Liver (tissue), 9 donors: ENCODE data around the gene GHRL. TPM values are rescaled to one million over a fixed set of nuclear protein-coding genes. Genes with fewer than 3 reads are reported as not detected.

ENCODE experiments used
- DNase-seq: peaks from one replicate; pipeline ENCODE4 v3.0.0-alpha.2; 2017; ENCODE audit warnings: low spot score
- H3K27ac ChIP-seq, 2 donors: one replicate each; pipeline ENCODE4 v1.7.0; 2013; ENCODE audit warnings: inconsistent platforms in 2 of 2, low read length in 2 of 2, control low read depth in 1 of 2, low read depth in 1 of 2, mild to moderate bottlenecking in 1 of 2
- H3K27me3 ChIP-seq, 4 donors: one replicate each; pipeline versions ENCODE4 v1.6.1 to v1.7.0; 2013; ENCODE audit warnings: low read length in 3 of 4, inconsistent platforms in 1 of 4, mild to moderate bottlenecking in 1 of 4, moderate library complexity in 1 of 4; ENCODE audit not compliant: control insufficient read depth in 4 of 4, insufficient read depth in 4 of 4
- H3K36me3 ChIP-seq, 4 donors: one replicate each; pipeline versions ENCODE4 v1.6.1 to v1.7.0; 2013; ENCODE audit warnings: low read length in 3 of 4, mild to moderate bottlenecking in 3 of 4, low read depth in 1 of 4, moderate library complexity in 1 of 4; ENCODE audit not compliant: control insufficient read depth in 4 of 4, insufficient read depth in 3 of 4
- H3K4me1 ChIP-seq, 4 donors: one replicate each; pipeline versions ENCODE4 v1.6.1 to v1.7.0; 2013; ENCODE audit warnings: low read length in 3 of 4, mild to moderate bottlenecking in 3 of 4, moderate library complexity in 1 of 4; ENCODE audit not compliant: control insufficient read depth in 4 of 4, insufficient read depth in 4 of 4
- H3K4me3 ChIP-seq, 3 donors: one replicate each; pipeline versions ENCODE4 v1.6.1 to v1.7.0; 2013; ENCODE audit warnings: low read length in 3 of 3, control low read depth in 1 of 3, low read depth in 1 of 3, mild to moderate bottlenecking in 1 of 3
- H3K9ac ChIP-seq, 2 donors: one replicate each; pipeline ENCODE4 v1.7.0; 2013; ENCODE audit warnings: low read length in 2 of 2, mild to moderate bottlenecking in 2 of 2, moderate library complexity in 2 of 2, control low read depth in 1 of 2, low read depth in 1 of 2
- H3K9me3 ChIP-seq, 4 donors: one replicate each; pipeline versions ENCODE4 v1.6.1 to v1.7.0; 2013; ENCODE audit warnings: low read length in 3 of 4; ENCODE audit not compliant: control insufficient read depth in 4 of 4
- ATF3 ChIP-seq: IDR thresholded peaks from 2 replicates; pipeline ENCODE4 v1.6.1; 2016; ENCODE audit warnings: antibody characterized with exemption
- EGR1 ChIP-seq, 2 donors: IDR thresholded peaks; 2 replicates each; pipeline ENCODE4 v1.6.1; 2016 to 2018; ENCODE audit warnings: antibody characterized with exemption in 2 of 2, low read depth in 2 of 2
- FOXA1 ChIP-seq: IDR thresholded peaks from 2 replicates; pipeline ENCODE4 v1.6.1; 2016; ENCODE audit warnings: antibody characterized with exemption
- FOXA2 ChIP-seq: IDR thresholded peaks from 2 replicates; pipeline ENCODE4 v1.6.1; 2016; ENCODE audit warnings: antibody characterized with exemption
- GABPA ChIP-seq, 2 donors: IDR thresholded peaks in 1 of 2; conservative IDR thresholded peaks in 1 of 2; 2 replicates each; pipeline ENCODE4 v1.6.1; 2016; ENCODE audit warnings: antibody characterized with exemption in 2 of 2, mild to moderate bottlenecking in 1 of 2, moderate library complexity in 1 of 2
- HNF4G ChIP-seq: IDR thresholded peaks from 2 replicates; pipeline ENCODE4 v1.6.1; 2016; ENCODE audit warnings: antibody characterized with exemption
- MAX ChIP-seq: IDR thresholded peaks from 2 replicates; pipeline ENCODE4 v1.6.1; 2016; ENCODE audit warnings: antibody characterized with exemption
- NR2F2 ChIP-seq: IDR thresholded peaks from 2 replicates; pipeline ENCODE4 v1.6.1; 2016; ENCODE audit warnings: antibody characterized with exemption
- REST ChIP-seq: IDR thresholded peaks from 2 replicates; pipeline ENCODE4 v1.6.1; 2016; ENCODE audit warnings: antibody characterized with exemption, mild to moderate bottlenecking
- RXRA ChIP-seq, 2 donors: IDR thresholded peaks; 2 replicates each; pipeline ENCODE4 v1.6.1; 2017 to 2018; ENCODE audit warnings: antibody characterized with exemption in 2 of 2, mild to moderate bottlenecking in 1 of 2
- SP1 ChIP-seq: IDR thresholded peaks from 2 replicates; pipeline ENCODE4 v1.6.1; 2018; ENCODE audit warnings: antibody characterized with exemption, mild to moderate bottlenecking
- TAF1 ChIP-seq: conservative IDR thresholded peaks from 2 replicates; pipeline ENCODE4 v1.6.1; 2016; ENCODE audit warnings: antibody characterized with exemption, mild to moderate bottlenecking
- YY1 ChIP-seq: IDR thresholded peaks from 2 replicates; pipeline ENCODE4 v1.6.1; 2016; ENCODE audit warnings: antibody characterized with exemption, mild to moderate bottlenecking
- ZBTB33 ChIP-seq: IDR thresholded peaks from 2 replicates; pipeline ENCODE4 v1.6.1; 2016; ENCODE audit warnings: antibody characterized with exemption
- WGBS: extraction: QIAGEN DNeasy Blood & Tissue Kit; methylation state at CpG from one replicate; pipeline ENCODE4 v1.1.7; 2013; 5-methylcytosine and 5-hydroxymethylcytosine counted together
- polyA plus RNA-seq, 2 donors: library from polyadenylated mRNA; stranded (reverse) in 1 of 2; unstranded in 1 of 2; fragments of 200-250 nt in 1 of 2; fragments of >200 nt in 1 of 2; fragmentation: Nextera tagmentation in 1 of 2; extraction: Ambion mirVana in 1 of 2; gene quantifications; one replicate each; pipeline versions ENCODE4 v1.2.1 to v1.2.3, GENCODE V29; 2013 to 2015
- total RNA-seq, 2 donors: library from RNA; depleted of rRNA; stranded (reverse); fragments of >200 nt; gene quantifications; one replicate each; pipeline ENCODE4 v1.2.3, GENCODE V29; 2014
- donor health status: healthy.
- donor health status: healthy.
- donor health status: healthy.
- donor health status: healthy.
- donor health status: healthy.

GHRL gene
- total and polyA plus RNA-seq, 4 donors, result 0.08 to 1.3 (median 0.27) TPM

- Histone ChIP-seq H3K4me3 (no peak overlapping the region), H3K36me3 (peaks cover 24 to 70% (median 51%) of the 10 kb centered on the region in 4 donors), H3K27me3 (no peaks in the 10 kb centered on the region), H3K9ac (no peak overlapping the region), H3K9me3 (no peaks in the 10 kb centered on the region), H3K4me1 (peaks cover 7 to 30% (median 26%) of the 10 kb centered on the region in 4 donors), H3K27ac (no peak overlapping the region)
- 93% methylated on average over 14 of the region's 14 CpGs for WGBS
- no peak for TF ChIP-seq MAX
- TF ChIP-seq REST, result no peak
- TF ChIP-seq YY1, result no peak
- DNase-seq, result no peak
These were observed 22.4 kb upstream of the GHRL start for GRCh38 chr3:10315101-10315500.

GRCh38 chr3:10312861-10313260, 20.1 kb upstream of the GHRL start:
- Histone ChIP-seq H3K27ac (no peak overlapping the region), H3K9me3 (no peaks in the 10 kb centered on the region), H3K27me3 (no peaks in the 10 kb centered on the region), H3K36me3 (peaks cover 21 to 76% (median 58%) of the 10 kb centered on the region in 4 donors), H3K4me3 (no peak overlapping the region), H3K4me1 (peaks cover 2 to 11% (median 6%) of the 10 kb centered on the region in 4 donors), H3K9ac (no peak overlapping the region)
- 86% methylated on average over 3 of the region's 3 CpGs for WGBS
- TF ChIP-seq HNF4G (no peak), TAF1 (no peak), EGR1 (IDR thresholded peaks at IDR 0.05; ENCODE audit: low read depth in 2 of 2) (no peak), RXRA (IDR thresholded peaks at IDR 0.05) (no peak), GABPA (IDR thresholded peaks at IDR 0.05 in 1 of 2, conservative IDR thresholded peaks at IDR 0.05 in 1 of 2) (no peak), FOXA2 (no peak), FOXA1 (no peak), ATF3 (no peak), SP1 (no peak), NR2F2 (no peak), MAX (no peak), YY1 (no peak), ZBTB33 (no peak)
- no peak for DNase-seq
